ENCODE data around the gene ZNF219. TPM values are rescaled to one million over a fixed set of nuclear protein-coding genes. Genes with fewer than 3 reads are reported as not detected.

Gene ZNF219
- total and polyA plus RNA-seq, 4 experiments from 2014 or later: 0.80 to 8.0 (median 5.3) TPM

- Mint-ChIP-seq H3K27me3 (no peaks in the 10 kb centered on the region), H3K9me3 (no peaks in the 10 kb centered on the region), H3K4me3 (peak overlapping the region in 7 of 8 donors; percentile 85 to 94 (median 91)), H3K27ac (peak overlapping the region; percentile 91 to 99 (median 97)), H3K36me3 (peaks cover 0 to 6% of the 10 kb centered on the region in 2 donors), H3K4me1 (peaks cover 16 to 44% (median 25%) of the 10 kb centered on the region in 4 donors)
- Histone ChIP-seq H3K36me3 (ENCODE audit: insufficient read depth, low read length) (no peaks in the 10 kb centered on the region), H3K27ac (ENCODE audit: low read depth, low read length) (peak overlapping the region; percentile 90), H3K9me3 (ENCODE audit: control insufficient read depth in 1 of 2, low read length in 2 of 2) (no peaks in the 10 kb centered on the region), H3K27me3 (ENCODE audit: insufficient read depth, low read length) (no peaks in the 10 kb centered on the region), H3K4me3 (ENCODE audit: low read length in 2 of 2) (peak overlapping the region; percentile 96), H3K4me1 (ENCODE audit: insufficient read depth, low read length) (peaks cover 32% of the 10 kb centered on the region)
- CTCF ChIA-PET (ENCODE audit: partially characterized antibody): interaction anchor here (0.7 to 13.9 kb wide), 12 partner anchors 8 to 408 kb away, joined by 3 to 399 read pairs (median 20); partner anchors contain the start of genes ARHGEF40 and METTL3
- POLR2A ChIA-PET (ENCODE audit: partially characterized antibody): interaction anchor here (1.1 to 4.8 kb wide), 12 partner anchors 9 to 641 kb away, joined by 3 to 82 read pairs (median 6); partner anchors contain the start of genes ARHGEF40, PIP4P1 and RNASE4
- intact Hi-C loops (cut with micrococcal nuclease): loop anchor here (1.0 to 5.0 kb wide), 3 partner anchors 113 to 760 kb away; partner anchors contain the start of genes METTL17 and PARP2
- no peak for DNase-seq
These were observed 4.3 kb upstream of the ZNF219 start for GRCh38 chr14:21102521-21103410.

- peak overlapping the region in 3 of 8 donors; percentile 8 to 37 (median 20) for H3K4me3 Mint-ChIP-seq
- no peaks in the 10 kb centered on the region for H3K27me3 ChIP-seq (ENCODE audit: insufficient read depth, low read length)
- H3K27ac ChIP-seq (ENCODE audit: low read depth, low read length): no peak overlapping the region
- H3K36me3 Mint-ChIP-seq: peaks cover 0 to 6% of the 10 kb centered on the region in 2 donors
- peaks cover 19 to 50% (median 28%) of the 10 kb centered on the region in 4 donors for H3K4me1 Mint-ChIP-seq
- H3K9me3 ChIP-seq (ENCODE audit: control insufficient read depth in 1 of 2, low read length in 2 of 2): no peaks in the 10 kb centered on the region
- no peaks in the 10 kb centered on the region for H3K27me3 Mint-ChIP-seq
- no peaks in the 10 kb centered on the region for H3K9me3 Mint-ChIP-seq
- H3K27ac Mint-ChIP-seq: peak overlapping the region in 4 of 7 donors; percentile 18 to 99 (median 46)
- ChIA-PET POLR2A (ENCODE audit: partially characterized antibody) (interaction anchor here (1.3 to 4.8 kb wide), 5 partner anchors 8 to 90 kb away, joined by 3 to 82 read pairs (median 5); no protein-coding TSS in a partner anchor), CTCF (ENCODE audit: partially characterized antibody) (interaction anchor here (0.6 to 13.9 kb wide), 6 partner anchors 7 to 409 kb away, joined by 3 to 399 read pairs (median 60); no protein-coding TSS in a partner anchor)
- intact Hi-C loops (cut with micrococcal nuclease): loop anchor here (2.0 to 5.0 kb wide), 2 partner anchors 245 to 759 kb away; partner anchors contain the start of gene PARP2
- H3K36me3 ChIP-seq (ENCODE audit: insufficient read depth, low read length): no peaks in the 10 kb centered on the region
- no peak overlapping the region for H3K4me3 ChIP-seq (ENCODE audit: low read length in 2 of 2)
- DNase-seq: no peak
- peaks cover 39% of the 10 kb centered on the region for H3K4me1 ChIP-seq (ENCODE audit: insufficient read depth, low read length)
These were observed 3.5 kb upstream of the ZNF219 start for GRCh38 chr14:21101802-21102413.

GRCh38 chr14:21100931-21101330 lies 2.5 kb upstream of the ZNF219 start, which contains the start of gene TMEM253:
TMEM253 (plus strand) TSS chr14:21101066; CDS start chr14:21101344, 278 bp downstream.
- Histone ChIP-seq H3K4me3 (ENCODE audit: low read length in 2 of 2) (no peak within 1 kb of the TSS), H3K27ac (ENCODE audit: low read depth, low read length) (no peak within 1 kb of the TSS), H3K9me3 (ENCODE audit: control insufficient read depth in 1 of 2, low read length in 2 of 2) (no peaks in the 10 kb centered on the region), H3K27me3 (ENCODE audit: insufficient read depth, low read length) (no peaks in the 10 kb centered on the region), H3K36me3 (ENCODE audit: insufficient read depth, low read length) (no peaks in the 10 kb centered on the region), H3K4me1 (ENCODE audit: insufficient read depth, low read length) (peaks cover 36% of the 10 kb centered on the region)
- no peak for DNase-seq
- Mint-ChIP-seq H3K4me3 (peak within 1 kb of the TSS in 5 of 8 donors; percentile 12 to 95 (median 36)), H3K27me3 (no peaks in the 10 kb centered on the region), H3K4me1 (peaks cover 16 to 55% (median 24%) of the 10 kb centered on the region in 4 donors), H3K9me3 (no peaks in the 10 kb centered on the region), H3K27ac (peak within 1 kb of the TSS in 6 of 7 donors; percentile 46 to 99 (median 93)), H3K36me3 (peaks cover 0 to 6% of the 10 kb centered on the region in 2 donors)
- CTCF ChIA-PET (ENCODE audit: partially characterized antibody): interaction anchor here (1.0 to 13.9 kb wide), 5 partner anchors 6 to 86 kb away, joined by 3 to 399 read pairs (median 118); no protein-coding TSS in a partner anchor
- POLR2A ChIA-PET (ENCODE audit: partially characterized antibody): interaction anchor here (1.3 to 4.8 kb wide), 3 partner anchors 8 to 30 kb away, joined by 4 to 57 read pairs (median 5); no protein-coding TSS in a partner anchor
- intact Hi-C loops (cut with micrococcal nuclease): loop anchor here (5.0 kb wide), 1 partner anchor 244 kb away; no protein-coding TSS in a partner anchor

- CTCF ChIA-PET (ENCODE audit: partially characterized antibody): interaction anchor here (1.5 to 13.9 kb wide), 2 partner anchors 32 to 85 kb away, joined by 7 to 399 read pairs; no protein-coding TSS in a partner anchor
- Histone ChIP-seq H3K4me1 (ENCODE audit: insufficient read depth, low read length) (peaks cover 30% of the 10 kb centered on the region), H3K4me3 (ENCODE audit: low read length in 2 of 2) (no peak overlapping the region), H3K36me3 (ENCODE audit: insufficient read depth, low read length) (no peaks in the 10 kb centered on the region), H3K27ac (ENCODE audit: low read depth, low read length) (no peak overlapping the region), H3K27me3 (ENCODE audit: insufficient read depth, low read length) (no peaks in the 10 kb centered on the region), H3K9me3 (ENCODE audit: control insufficient read depth in 1 of 2, low read length in 2 of 2) (no peaks in the 10 kb centered on the region)
- no peaks in the 10 kb centered on the region for H3K27me3 Mint-ChIP-seq
- peaks cover 14 to 56% (median 21%) of the 10 kb centered on the region in 4 donors for H3K4me1 Mint-ChIP-seq
- no peak for DNase-seq
- H3K27ac Mint-ChIP-seq: peak overlapping the region; percentile 92 to 95 (median 93)
- intact Hi-C loops (cut with micrococcal nuclease): loop anchor here (5.0 kb wide), 1 partner anchor 417 kb away; the partner anchor contains the start of gene RNASE4
- peak overlapping the region; percentile 62 to 95 (median 87) for H3K4me3 Mint-ChIP-seq
- no peaks in the 10 kb centered on the region for H3K9me3 Mint-ChIP-seq
- peaks cover 0 to 6% of the 10 kb centered on the region in 2 donors for H3K36me3 Mint-ChIP-seq
- POLR2A ChIA-PET (ENCODE audit: partially characterized antibody): interaction anchor here (0.6 to 1.5 kb wide), 3 partner anchors 29 to 172 kb away, joined by 3 to 5 read pairs (median 3); partner anchors contain the start of gene ARHGEF40
These were observed 1.1 kb upstream of the ZNF219 start for GRCh38 chr14:21099596-21099985.

- CTCF ChIA-PET (ENCODE audit: partially characterized antibody): interaction anchor here (1.5 to 13.9 kb wide), 2 partner anchors 31 to 84 kb away, joined by 7 to 399 read pairs; no protein-coding TSS in a partner anchor
- no peaks in the 10 kb centered on the region for H3K36me3 ChIP-seq (ENCODE audit: insufficient read depth, low read length)
- H3K27me3 ChIP-seq (ENCODE audit: insufficient read depth, low read length): no peaks in the 10 kb centered on the region
- H3K4me1 ChIP-seq (ENCODE audit: insufficient read depth, low read length): peaks cover 26% of the 10 kb centered on the region
- Mint-ChIP-seq H3K4me1 (peaks cover 12 to 50% (median 18%) of the 10 kb centered on the region in 4 donors), H3K27me3 (no peaks in the 10 kb centered on the region), H3K27ac (peak overlapping the region; percentile 92 to 95 (median 93)), H3K36me3 (peaks cover 0 to 5% of the 10 kb centered on the region in 2 donors), H3K4me3 (peak overlapping the region; percentile 80 to 95 (median 87)), H3K9me3 (no peaks in the 10 kb centered on the region)
- intact Hi-C loops (cut with micrococcal nuclease): loop anchor here (5.0 kb wide), 1 partner anchor 417 kb away; the partner anchor contains the start of gene RNASE4
- H3K27ac ChIP-seq (ENCODE audit: low read depth, low read length): peak overlapping the region; percentile 59
- H3K4me3 ChIP-seq (ENCODE audit: low read length in 2 of 2): peak overlapping the region; percentile 38 to 47
- no peaks in the 10 kb centered on the region for H3K9me3 ChIP-seq (ENCODE audit: control insufficient read depth in 1 of 2, low read length in 2 of 2)
- no peak for DNase-seq
- POLR2A ChIA-PET (ENCODE audit: partially characterized antibody): interaction anchor here (0.6 to 2.4 kb wide), 3 partner anchors 11 to 84 kb away, joined by 3 to 15 read pairs (median 5); partner anchors contain the start of gene ARHGEF40
These were observed 589 bp upstream of the ZNF219 start for GRCh38 chr14:21098892-21099595.

- peak overlapping the region; percentile 51 for H3K27ac ChIP-seq (ENCODE audit: low read depth, low read length)
- peaks cover 23% of the 10 kb centered on the region for H3K4me1 ChIP-seq (ENCODE audit: insufficient read depth, low read length)
- H3K27me3 ChIP-seq (ENCODE audit: insufficient read depth, low read length): no peaks in the 10 kb centered on the region
- H3K9me3 Mint-ChIP-seq: no peaks in the 10 kb centered on the region
- peaks cover 12 to 44% (median 19%) of the 10 kb centered on the region in 4 donors for H3K4me1 Mint-ChIP-seq
- H3K27ac Mint-ChIP-seq: peak overlapping the region; percentile 87 to 95 (median 89)
- H3K36me3 Mint-ChIP-seq: peaks cover 0 to 5% of the 10 kb centered on the region in 2 donors
- DNase-seq: peak in 1 of 5 donors; percentile 49
- POLR2A ChIA-PET (ENCODE audit: partially characterized antibody): interaction anchor here (0.6 to 2.4 kb wide), 4 partner anchors 10 to 138 kb away, joined by 3 to 15 read pairs (median 4); partner anchors contain the start of gene ARHGEF40
- H3K36me3 ChIP-seq (ENCODE audit: insufficient read depth, low read length): no peaks in the 10 kb centered on the region
- H3K4me3 Mint-ChIP-seq: peak overlapping the region; percentile 64 to 83 (median 80)
- no peaks in the 10 kb centered on the region for H3K27me3 Mint-ChIP-seq
- H3K4me3 ChIP-seq (ENCODE audit: low read length in 2 of 2): no peak overlapping the region
- CTCF ChIA-PET (ENCODE audit: partially characterized antibody): interaction anchor here (0.6 to 7.3 kb wide), 7 partner anchors 8 to 99 kb away, joined by 4 to 296 read pairs (median 5); partner anchors contain the start of genes SLC39A2 and TMEM253
- intact Hi-C loops (cut with micrococcal nuclease): loop anchor here (5.0 kb wide), 1 partner anchor 415 kb away; the partner anchor contains the start of gene RNASE4
- H3K9me3 ChIP-seq (ENCODE audit: control insufficient read depth in 1 of 2, low read length in 2 of 2): no peaks in the 10 kb centered on the region
These were observed 799 bp downstream of the ZNF219 start for GRCh38 chr14:21097636-21098075.

Data from CD4-positive, alpha-beta memory T cell (primary cell).